ENCODE results near the gene FAM114A1.

FAM114A1 gene

GRCh38 chr4:38832624-38833528 is 34.7 kb upstream of the FAM114A1 start:
- Histone ChIP-seq H3K27me3 (ENCODE audit: control insufficient read depth, insufficient read depth, low read length) (no peaks in the 10 kb centered on the region), H3K36me3 (ENCODE audit: control insufficient read depth, insufficient read depth, low read length) (no peaks in the 10 kb centered on the region), H3K27ac (ENCODE audit: low read depth, low read length) (no peak overlapping the region), H3K9ac (ENCODE audit: low read length) (no peak overlapping the region), H3K4me1 (ENCODE audit: control insufficient read depth, insufficient read depth, low read length) (no peaks in the 10 kb centered on the region), H3K4me3 (ENCODE audit: low read depth, low read length) (no peak overlapping the region), H3K9me3 (ENCODE audit: control insufficient read depth, insufficient read depth, low read depth, low read length) (no peaks in the 10 kb centered on the region)

GRCh38 chr4:38834570-38834969 is 33.0 kb upstream of the FAM114A1 start:
- no peak overlapping the region for H3K9ac ChIP-seq (ENCODE audit: low read length)

GRCh38 chr4:38837334-38837733 is 30.3 kb upstream of the FAM114A1 start:
- Histone ChIP-seq H3K4me1 (ENCODE audit: control insufficient read depth, insufficient read depth, low read length) (no peaks in the 10 kb centered on the region), H3K9me3 (ENCODE audit: control insufficient read depth, insufficient read depth, low read depth, low read length) (no peaks in the 10 kb centered on the region), H3K27me3 (ENCODE audit: control insufficient read depth, insufficient read depth, low read length) (no peaks in the 10 kb centered on the region), H3K36me3 (ENCODE audit: control insufficient read depth, insufficient read depth, low read length) (no peaks in the 10 kb centered on the region), H3K4me3 (ENCODE audit: low read depth, low read length) (no peak overlapping the region), H3K27ac (ENCODE audit: low read depth, low read length) (no peak overlapping the region), H3K9ac (ENCODE audit: low read length) (no peak overlapping the region)

More at GRCh38 chr4:38834570-38834969, 33.0 kb upstream of the FAM114A1 start:
- Histone ChIP-seq H3K36me3 (ENCODE audit: control insufficient read depth, insufficient read depth, low read length) (no peaks in the 10 kb centered on the region), H3K4me1 (ENCODE audit: control insufficient read depth, insufficient read depth, low read length) (no peaks in the 10 kb centered on the region), H3K27me3 (ENCODE audit: control insufficient read depth, insufficient read depth, low read length) (no peaks in the 10 kb centered on the region), H3K9me3 (ENCODE audit: control insufficient read depth, insufficient read depth, low read depth, low read length) (no peaks in the 10 kb centered on the region), H3K27ac (ENCODE audit: low read depth, low read length) (no peak overlapping the region), H3K4me3 (ENCODE audit: low read depth, low read length) (no peak overlapping the region)

GRCh38 chr4:38837849-38838248 is 29.8 kb upstream of the FAM114A1 start:
- H3K27ac ChIP-seq (ENCODE audit: low read depth, low read length), result no peak overlapping the region
- no peak overlapping the region for H3K4me3 ChIP-seq (ENCODE audit: low read depth, low read length)
- no peaks in the 10 kb centered on the region for H3K27me3 ChIP-seq (ENCODE audit: control insufficient read depth, insufficient read depth, low read length)
- H3K36me3 ChIP-seq (ENCODE audit: control insufficient read depth, insufficient read depth, low read length), result no peaks in the 10 kb centered on the region
- H3K9me3 ChIP-seq (ENCODE audit: control insufficient read depth, insufficient read depth, low read depth, low read length), result no peaks in the 10 kb centered on the region
- no peak overlapping the region for H3K9ac ChIP-seq (ENCODE audit: low read length)
- H3K4me1 ChIP-seq (ENCODE audit: control insufficient read depth, insufficient read depth, low read length), result no peaks in the 10 kb centered on the region

GRCh38 chr4:38842994-38843393 is 24.6 kb upstream of the FAM114A1 start:
- Histone ChIP-seq H3K4me3 (ENCODE audit: low read depth, low read length) (no peak overlapping the region), H3K9me3 (ENCODE audit: control insufficient read depth, insufficient read depth, low read depth, low read length) (peaks cover 4% of the 10 kb centered on the region; the same call in 1 of the 2 replicates), H3K36me3 (ENCODE audit: control insufficient read depth, insufficient read depth, low read length) (no peaks in the 10 kb centered on the region), H3K4me1 (ENCODE audit: control insufficient read depth, insufficient read depth, low read length) (no peaks in the 10 kb centered on the region), H3K27me3 (ENCODE audit: control insufficient read depth, insufficient read depth, low read length) (no peaks in the 10 kb centered on the region), H3K27ac (ENCODE audit: low read depth, low read length) (no peak overlapping the region), H3K9ac (ENCODE audit: low read length) (no peak overlapping the region)

GRCh38 chr4:38846015-38846414 is 21.6 kb upstream of the FAM114A1 start:
- no peak overlapping the region for H3K27ac ChIP-seq (ENCODE audit: low read depth, low read length)
- no peaks in the 10 kb centered on the region for H3K27me3 ChIP-seq (ENCODE audit: control insufficient read depth, insufficient read depth, low read length)
- no peak overlapping the region for H3K4me3 ChIP-seq (ENCODE audit: low read depth, low read length)
- no peaks in the 10 kb centered on the region for H3K4me1 ChIP-seq (ENCODE audit: control insufficient read depth, insufficient read depth, low read length)
- peaks cover 4% of the 10 kb centered on the region; the same call in 1 of the 2 replicates for H3K9me3 ChIP-seq (ENCODE audit: control insufficient read depth, insufficient read depth, low read depth, low read length)
- no peak overlapping the region for H3K9ac ChIP-seq (ENCODE audit: low read length)
- H3K36me3 ChIP-seq (ENCODE audit: control insufficient read depth, insufficient read depth, low read length), result no peaks in the 10 kb centered on the region

- Histone ChIP-seq H3K27ac (ENCODE audit: low read depth, low read length) (no peak overlapping the region), H3K9ac (ENCODE audit: low read length) (no peak overlapping the region), H3K27me3 (ENCODE audit: control insufficient read depth, insufficient read depth, low read length) (no peaks in the 10 kb centered on the region), H3K4me1 (ENCODE audit: control insufficient read depth, insufficient read depth, low read length) (peaks cover 13% of the 10 kb centered on the region), H3K9me3 (ENCODE audit: control insufficient read depth, insufficient read depth, low read depth, low read length) (no peaks in the 10 kb centered on the region), H3K36me3 (ENCODE audit: control insufficient read depth, insufficient read depth, low read length) (no peaks in the 10 kb centered on the region), H3K4me3 (ENCODE audit: low read depth, low read length) (no peak overlapping the region)
These were observed 12.1 kb upstream of the FAM114A1 start for GRCh38 chr4:38855466-38855865.

GRCh38 chr4:38856046-38856445 is 11.6 kb upstream of the FAM114A1 start:
- no peak overlapping the region for H3K4me3 ChIP-seq (ENCODE audit: low read depth, low read length)
- peaks cover 13% of the 10 kb centered on the region for H3K4me1 ChIP-seq (ENCODE audit: control insufficient read depth, insufficient read depth, low read length)
- H3K9me3 ChIP-seq (ENCODE audit: control insufficient read depth, insufficient read depth, low read depth, low read length), result no peaks in the 10 kb centered on the region
- H3K27ac ChIP-seq (ENCODE audit: low read depth, low read length), result no peak overlapping the region
- no peaks in the 10 kb centered on the region for H3K36me3 ChIP-seq (ENCODE audit: control insufficient read depth, insufficient read depth, low read length)
- no peaks in the 10 kb centered on the region for H3K27me3 ChIP-seq (ENCODE audit: control insufficient read depth, insufficient read depth, low read length)
- no peak overlapping the region for H3K9ac ChIP-seq (ENCODE audit: low read length)

- peaks cover 13% of the 10 kb centered on the region for H3K4me1 ChIP-seq (ENCODE audit: control insufficient read depth, insufficient read depth, low read length)
- no peaks in the 10 kb centered on the region for H3K9me3 ChIP-seq (ENCODE audit: control insufficient read depth, insufficient read depth, low read depth, low read length)
- no peak within 1 kb of the TSS for H3K9ac ChIP-seq (ENCODE audit: low read length)
- no peaks in the 10 kb centered on the region for H3K36me3 ChIP-seq (ENCODE audit: control insufficient read depth, insufficient read depth, low read length)
- H3K27ac ChIP-seq (ENCODE audit: low read depth, low read length), result peak within 1 kb of the TSS; percentile 79
- H3K27me3 ChIP-seq (ENCODE audit: control insufficient read depth, insufficient read depth, low read length), result no peaks in the 10 kb centered on the region
- H3K4me3 ChIP-seq (ENCODE audit: low read depth, low read length), result no peak within 1 kb of the TSS
These were observed 10.9 kb upstream of the FAM114A1 start, which contains the start of gene TLR6 for GRCh38 chr4:38856524-38857337. Gene TLR6, minus strand, starts transcription at chr4:38856817. Its CDS starts 27,344 bp downstream, at chr4:38829473.

- H3K9me3 ChIP-seq (ENCODE audit: control insufficient read depth, insufficient read depth, low read depth, low read length), result no peaks in the 10 kb centered on the region
- peak overlapping the region; percentile 79; the same call in 1 of the 2 replicates for H3K27ac ChIP-seq (ENCODE audit: low read depth, low read length)
- peaks cover 13% of the 10 kb centered on the region for H3K4me1 ChIP-seq (ENCODE audit: control insufficient read depth, insufficient read depth, low read length)
- no peak overlapping the region for H3K9ac ChIP-seq (ENCODE audit: low read length)
- no peak overlapping the region for H3K4me3 ChIP-seq (ENCODE audit: low read depth, low read length)
- H3K27me3 ChIP-seq (ENCODE audit: control insufficient read depth, insufficient read depth, low read length), result no peaks in the 10 kb centered on the region
- no peaks in the 10 kb centered on the region for H3K36me3 ChIP-seq (ENCODE audit: control insufficient read depth, insufficient read depth, low read length)
These were observed 10.1 kb upstream of the FAM114A1 start for GRCh38 chr4:38857354-38858096.
